Measurements from ENCODE around the gene TWIST1. TPM values are rescaled to one million over a fixed set of nuclear protein-coding genes. Genes with fewer than 3 reads are reported as not detected.

Gene TWIST1
- total and polyA plus RNA-seq, 4 donors = 8.5 to 44.6 (median 12.1) TPM

DNA sequence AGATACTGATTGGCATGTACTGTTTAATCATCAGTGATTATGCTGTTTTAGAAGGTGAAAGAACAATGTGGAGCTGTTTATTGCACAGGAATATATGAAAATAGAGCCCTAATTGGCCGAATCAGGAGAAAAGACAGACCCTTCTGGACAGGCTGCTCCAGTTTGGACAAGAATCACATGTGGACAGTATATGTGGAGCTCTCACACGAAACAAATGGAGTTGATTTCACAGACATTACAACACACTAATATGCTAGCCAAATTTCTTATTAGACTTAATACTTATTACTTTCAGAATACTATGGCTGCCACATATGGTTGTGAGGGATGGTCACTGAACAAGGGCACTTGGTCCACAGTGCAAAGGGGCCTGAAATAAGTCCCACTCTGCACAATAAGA is 15.5 kb downstream of the TWIST1 start:
- 91 to 92% methylated on average over 2 of the region's 2 CpGs for WGBS, 2 donors
- Histone ChIP-seq H3K27ac (ENCODE audit: low read depth in 1 of 2, low read length in 2 of 2) (no peak overlapping the region), H3K4me3 (ENCODE audit: low read length in 2 of 2) (no peak overlapping the region), H3K27me3 (ENCODE audit: control insufficient read depth in 1 of 2, insufficient read depth in 2 of 2, low read length in 1 of 2) (no peaks in the 10 kb centered on the region), H3K9me3 (ENCODE audit: control insufficient read depth, low read length) (no peaks in the 10 kb centered on the region), H3K36me3 (ENCODE audit: control insufficient read depth in 1 of 2, insufficient read depth in 2 of 2, low read length in 1 of 2) (no peaks in the 10 kb centered on the region), H3K4me1 (ENCODE audit: control insufficient read depth in 1 of 2, insufficient read depth in 2 of 2, low read length in 2 of 2) (no peaks in the 10 kb centered on the region)
- DNase-seq (no peak), ATAC-seq (ENCODE audit: low FRiP score) (no peak)
- intact Hi-C loops (cut with DNase I) = no loop called here

GRCh38 chr7:19101472-19101871 is 16.0 kb downstream of the TWIST1 start:
- Histone ChIP-seq H3K4me1 (ENCODE audit: control insufficient read depth in 1 of 2, insufficient read depth in 2 of 2, low read length in 2 of 2) (no peaks in the 10 kb centered on the region), H3K27me3 (ENCODE audit: control insufficient read depth in 1 of 2, insufficient read depth in 2 of 2, low read length in 1 of 2) (no peaks in the 10 kb centered on the region), H3K9me3 (ENCODE audit: control insufficient read depth, low read length) (no peaks in the 10 kb centered on the region), H3K36me3 (ENCODE audit: control insufficient read depth in 1 of 2, insufficient read depth in 2 of 2, low read length in 1 of 2) (no peaks in the 10 kb centered on the region), H3K4me3 (ENCODE audit: low read length in 2 of 2) (no peak overlapping the region), H3K27ac (ENCODE audit: low read depth in 1 of 2, low read length in 2 of 2) (no peak overlapping the region)
- 98 to 100% methylated on average over 1 of the region's 1 CpG for WGBS, 2 donors
- intact Hi-C loops (cut with DNase I) = no loop called here
- no peak for ATAC-seq (ENCODE audit: low FRiP score)
- DNase-seq = no peak

GRCh38 chr7:19099924-19100323 is 17.5 kb downstream of the TWIST1 start:
- Histone ChIP-seq H3K4me1 (ENCODE audit: control insufficient read depth in 1 of 2, insufficient read depth in 2 of 2, low read length in 2 of 2) (no peaks in the 10 kb centered on the region), H3K36me3 (ENCODE audit: control insufficient read depth in 1 of 2, insufficient read depth in 2 of 2, low read length in 1 of 2) (no peaks in the 10 kb centered on the region), H3K9me3 (ENCODE audit: control insufficient read depth, low read length) (no peaks in the 10 kb centered on the region), H3K27me3 (ENCODE audit: control insufficient read depth in 1 of 2, insufficient read depth in 2 of 2, low read length in 1 of 2) (no peaks in the 10 kb centered on the region), H3K27ac (ENCODE audit: low read depth in 1 of 2, low read length in 2 of 2) (no peak overlapping the region), H3K4me3 (ENCODE audit: low read length in 2 of 2) (no peak overlapping the region)
- intact Hi-C loops (cut with DNase I) = no loop called here
- 76 to 82% methylated on average over 2 of the region's 2 CpGs for WGBS, 2 donors
- DNase-seq (no peak), ATAC-seq (ENCODE audit: low FRiP score) (no peak)

DNA sequence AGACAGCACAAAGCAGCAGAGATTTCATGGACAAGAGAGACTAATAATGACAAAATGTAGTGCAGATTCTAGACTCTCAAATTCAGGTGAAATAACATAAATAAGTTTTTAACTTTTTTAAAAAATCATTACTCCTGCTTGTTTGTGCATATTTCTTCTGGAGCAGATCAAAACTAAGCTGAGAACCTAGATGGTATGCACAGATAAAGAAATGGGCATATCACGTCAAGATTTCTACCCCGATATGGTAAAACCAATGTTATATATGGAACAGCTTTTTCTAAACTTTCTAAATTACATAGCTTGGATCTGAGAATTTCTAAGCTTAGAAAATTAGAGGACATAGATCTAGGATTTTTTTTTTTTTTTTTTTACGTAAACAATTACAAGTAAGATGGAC is 18.2 kb downstream of the TWIST1 start:
- ATAC-seq (ENCODE audit: low FRiP score) (no peak), DNase-seq (no peak)
- WGBS, 2 donors = 94 to 98% methylated on average over 3 of the region's 3 CpGs
- Histone ChIP-seq H3K4me1 (ENCODE audit: control insufficient read depth in 1 of 2, insufficient read depth in 2 of 2, low read length in 2 of 2) (no peaks in the 10 kb centered on the region), H3K27ac (ENCODE audit: low read depth in 1 of 2, low read length in 2 of 2) (no peak overlapping the region), H3K9me3 (ENCODE audit: control insufficient read depth, low read length) (no peaks in the 10 kb centered on the region), H3K36me3 (ENCODE audit: control insufficient read depth in 1 of 2, insufficient read depth in 2 of 2, low read length in 1 of 2) (no peaks in the 10 kb centered on the region), H3K4me3 (ENCODE audit: low read length in 2 of 2) (no peak overlapping the region), H3K27me3 (ENCODE audit: control insufficient read depth in 1 of 2, insufficient read depth in 2 of 2, low read length in 1 of 2) (no peaks in the 10 kb centered on the region)
- intact Hi-C loops (cut with DNase I) = no loop called here

DNA sequence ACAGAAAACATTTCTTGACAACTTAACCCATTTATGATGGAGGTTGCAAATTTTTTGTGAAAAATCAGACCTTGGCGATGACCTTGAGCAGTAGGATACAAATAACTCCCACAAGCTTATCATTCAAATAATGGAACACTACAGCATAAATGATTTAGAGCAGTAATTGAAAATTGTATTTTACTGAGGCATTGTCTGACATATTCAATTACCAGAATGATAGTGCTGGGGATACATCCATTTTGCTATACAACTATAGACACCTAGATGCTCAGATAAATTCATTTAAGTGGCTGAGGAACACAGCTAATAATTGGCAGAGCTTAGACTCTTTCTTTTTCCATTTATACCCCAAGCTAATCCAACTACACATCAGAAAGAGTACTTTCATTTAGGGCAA is 18.9 kb downstream of the TWIST1 start:
- H3K4me3 ChIP-seq (ENCODE audit: low read length in 2 of 2) = no peak overlapping the region
- intact Hi-C loops (cut with DNase I) = no loop called here
- no peak for ATAC-seq (ENCODE audit: low FRiP score)
- no peaks in the 10 kb centered on the region for H3K36me3 ChIP-seq (ENCODE audit: control insufficient read depth in 1 of 2, insufficient read depth in 2 of 2, low read length in 1 of 2)
- no peaks in the 10 kb centered on the region for H3K9me3 ChIP-seq (ENCODE audit: control insufficient read depth, low read length)
- H3K27ac ChIP-seq (ENCODE audit: low read depth in 1 of 2, low read length in 2 of 2) = no peak overlapping the region
- 98 to 100% methylated on average over 1 of the region's 1 CpG for WGBS, 2 donors
- DNase-seq = no peak
- H3K4me1 ChIP-seq (ENCODE audit: control insufficient read depth in 1 of 2, insufficient read depth in 2 of 2, low read length in 2 of 2) = no peaks in the 10 kb centered on the region
- H3K27me3 ChIP-seq (ENCODE audit: control insufficient read depth in 1 of 2, insufficient read depth in 2 of 2, low read length in 1 of 2) = no peaks in the 10 kb centered on the region

- Histone ChIP-seq H3K36me3 (ENCODE audit: control insufficient read depth in 1 of 2, insufficient read depth in 2 of 2, low read length in 1 of 2) (no peaks in the 10 kb centered on the region), H3K4me3 (ENCODE audit: low read length in 2 of 2) (no peak overlapping the region), H3K4me1 (ENCODE audit: control insufficient read depth in 1 of 2, insufficient read depth in 2 of 2, low read length in 2 of 2) (no peaks in the 10 kb centered on the region), H3K9me3 (ENCODE audit: control insufficient read depth, low read length) (no peaks in the 10 kb centered on the region), H3K27me3 (ENCODE audit: control insufficient read depth in 1 of 2, insufficient read depth in 2 of 2, low read length in 1 of 2) (no peaks in the 10 kb centered on the region), H3K27ac (ENCODE audit: low read depth in 1 of 2, low read length in 2 of 2) (no peak overlapping the region)
- WGBS, 2 donors = 96% methylated on average over 9 of the region's 9 CpGs
- DNase-seq (no peak), ATAC-seq (ENCODE audit: low FRiP score) (no peak)
- intact Hi-C loops (cut with DNase I) = no loop called here
Observed at GRCh38 chr7:19097165-19098055, 20.0 kb downstream of the TWIST1 start.

GRCh38 chr7:19095353-19095860 is 22.0 kb downstream of the TWIST1 start:
- H3K9me3 ChIP-seq (ENCODE audit: control insufficient read depth, low read length) = no peaks in the 10 kb centered on the region
- no peaks in the 10 kb centered on the region for H3K4me1 ChIP-seq (ENCODE audit: control insufficient read depth in 1 of 2, insufficient read depth in 2 of 2, low read length in 2 of 2)
- no peaks in the 10 kb centered on the region for H3K27me3 ChIP-seq (ENCODE audit: control insufficient read depth in 1 of 2, insufficient read depth in 2 of 2, low read length in 1 of 2)
- intact Hi-C loops (cut with DNase I) = no loop called here
- WGBS, 2 donors = 94 to 95% methylated on average over 5 of the region's 5 CpGs
- no peak for ATAC-seq (ENCODE audit: low FRiP score)
- H3K4me3 ChIP-seq (ENCODE audit: low read length in 2 of 2) = no peak overlapping the region
- no peak for DNase-seq
- no peaks in the 10 kb centered on the region for H3K36me3 ChIP-seq (ENCODE audit: control insufficient read depth in 1 of 2, insufficient read depth in 2 of 2, low read length in 1 of 2)
- H3K27ac ChIP-seq (ENCODE audit: low read depth in 1 of 2, low read length in 2 of 2) = no peak overlapping the region

DNA sequence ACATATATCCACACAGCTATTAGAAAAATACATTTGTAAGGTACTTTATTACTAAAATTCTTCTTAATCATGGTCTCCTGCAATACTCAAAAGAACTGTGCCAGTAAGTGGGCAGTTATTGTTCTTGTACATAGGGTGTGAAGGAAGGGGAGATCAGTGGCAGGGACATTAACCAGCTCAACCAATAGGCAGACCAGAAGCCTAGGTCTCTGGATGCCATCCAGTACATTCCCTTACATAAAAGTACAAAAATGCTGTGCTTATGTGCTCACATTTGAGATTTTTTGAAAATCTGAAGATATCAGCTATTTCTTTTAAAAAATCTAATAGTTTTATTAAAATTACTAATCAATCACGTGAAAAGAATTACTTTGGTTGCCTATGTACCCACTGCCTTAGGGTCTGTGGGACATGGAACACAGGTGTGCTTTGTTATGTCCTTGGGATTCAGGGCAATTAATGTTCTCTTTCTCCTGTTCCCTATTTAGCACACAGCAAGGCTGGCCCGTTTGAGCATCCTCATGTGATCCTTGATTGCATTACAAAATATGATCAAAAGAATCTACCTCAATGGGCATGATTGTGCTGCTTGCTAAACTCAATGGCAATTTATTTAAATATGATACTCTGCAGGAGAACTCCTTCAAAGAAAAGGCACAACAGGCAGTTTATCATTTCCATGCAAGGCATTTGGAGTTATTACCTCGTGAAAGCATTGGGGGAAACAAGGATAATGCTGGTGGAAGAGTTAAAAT is 22.7 kb downstream of the TWIST1 start:
- DNase-seq (no peak), ATAC-seq (ENCODE audit: low FRiP score) (no peak)
- Histone ChIP-seq H3K4me3 (ENCODE audit: low read length in 2 of 2) (no peak overlapping the region), H3K36me3 (ENCODE audit: control insufficient read depth in 1 of 2, insufficient read depth in 2 of 2, low read length in 1 of 2) (no peaks in the 10 kb centered on the region), H3K4me1 (ENCODE audit: control insufficient read depth in 1 of 2, insufficient read depth in 2 of 2, low read length in 2 of 2) (no peaks in the 10 kb centered on the region), H3K27ac (ENCODE audit: low read depth in 1 of 2, low read length in 2 of 2) (no peak overlapping the region), H3K27me3 (ENCODE audit: control insufficient read depth in 1 of 2, insufficient read depth in 2 of 2, low read length in 1 of 2) (no peaks in the 10 kb centered on the region), H3K9me3 (ENCODE audit: control insufficient read depth, low read length) (no peaks in the 10 kb centered on the region)
- WGBS, 2 donors = 78 to 84% methylated on average over 3 of the region's 3 CpGs
- intact Hi-C loops (cut with DNase I) = no loop called here

All from aorta (tissue), 5 donors.